Body of pancreas (tissue), 4 donors: ENCODE results near the gene DNAJC7.

ENCODE experiments used
- CTCF ChIP-seq, 7 experiments: fragments of 450-650 bp in 4 of 7; fragments of 200-600 bp in 3 of 7; sonication (generic) in 3 of 7; IDR thresholded peaks; one replicate each; pipeline ENCODE4 v1.5.1; 2016 to 2019; ENCODE audit warnings: antibody characterized with exemption in 7 of 7
- POLR2A ChIP-seq, 3 donors: fragments of 450-650 bp; IDR thresholded peaks; one replicate each; pipeline ENCODE4 v1.6.1; 2016; ENCODE audit warnings: antibody characterized with exemption in 3 of 3, mild to moderate bottlenecking in 2 of 3

- no peak for TF ChIP-seq CTCF (IDR thresholded peaks at IDR 0.05)
- no peak for TF ChIP-seq POLR2A (IDR thresholded peaks at IDR 0.05)
Observed at GRCh38 chr17:41996855-41997164, 20.4 kb downstream of the DNAJC7 start.
